IMR-90 (cell line): ENCODE measurements around the gene SMG1. TPM values are rescaled to one million over a fixed set of nuclear protein-coding genes. Genes with fewer than 3 reads are reported as not detected.
"Not testable (repeated sequence)": the region's sequence is repeated elsewhere in the genome, so short reads cannot be mapped to it uniquely, and the experiment has no call there.

Experiments
- ATAC-seq: fragments of 200-7000 bp; cut with Tn5 transposase; 2 replicates; pipeline ENCODE4 v1.9.1; 2020; ENCODE audit warnings: low read depth, mild to moderate bottlenecking, moderate library complexity
- BruUV-seq: library from RNA; stranded (reverse); fragments of 400-500 nt; replicated peaks from 2 replicates; lab custom pipeline; 2021; lab: Mats Ljungman, UMichigan
- CTCF ChIA-PET: fragments of 300-600 bp; formaldehyde crosslinking; extraction: SDS; loops from one replicate; lab custom pipeline; 2021; ENCODE audit warnings: antibody characterized with exemption; lab: Yijun Ruan, JAX
- POLR2A ChIA-PET: fragments of 300-600 bp; sonication (Branson Sonifier 250); formaldehyde crosslinking; loops from one replicate; lab custom pipeline; 2022; ENCODE audit warnings: antibody characterized with exemption; ENCODE audit not compliant: unreplicated experiment; lab: Charles Lee
- DNase-seq: peaks from one replicate; pipeline ENCODE4 v3.0.0; 2013
- H2AFZ ChIP-seq: replicated peaks from 2 replicates; pipeline ENCODE3; 2013; ENCODE audit warnings: low read length, mild to moderate bottlenecking; ENCODE audit not compliant: poor library complexity
- H2AK5ac ChIP-seq: 2 replicates; pipeline ENCODE4 v1.6.1; 2013; ENCODE audit warnings: low read depth, low read length, inconsistent platforms
- H2AK9ac ChIP-seq: replicated peaks from 2 replicates; pipeline ENCODE3; 2013; ENCODE audit warnings: mild to moderate bottlenecking, low read depth, low read length, moderate library complexity; ENCODE audit not compliant: poor library complexity
- H2BK120ac ChIP-seq: 2 replicates; pipeline ENCODE4 v1.6.1; 2013; ENCODE audit warnings: low read depth, low read length, inconsistent platforms
- H2BK15ac ChIP-seq: 3 replicates; pipeline ENCODE4 v1.6.1; 2013; ENCODE audit warnings: low read depth, low read length, inconsistent platforms
- H2BK20ac ChIP-seq: 2 replicates; pipeline ENCODE4 v1.6.1; 2013; ENCODE audit warnings: low read depth, mild to moderate bottlenecking, inconsistent platforms, low read length, moderate library complexity
- H2BK5ac ChIP-seq: 2 replicates; pipeline ENCODE4 v1.6.1; 2013; ENCODE audit warnings: mild to moderate bottlenecking, low read depth, low read length, inconsistent platforms; ENCODE audit not compliant: poor library complexity, severe bottlenecking
- H3K14ac ChIP-seq: replicated peaks from 2 replicates; pipeline ENCODE4 v1.6.1; 2013; ENCODE audit warnings: low read depth, low read length, inconsistent platforms
- H3K18ac ChIP-seq: 2 replicates; pipeline ENCODE4 v1.6.1; 2013; ENCODE audit warnings: low read depth, low read length, control low read depth
- H3K23ac ChIP-seq: 2 replicates; pipeline ENCODE4 v1.6.1; 2013; ENCODE audit warnings: low read depth, low read length, inconsistent platforms
- H3K27ac ChIP-seq: 2 replicates; pipeline ENCODE4 v1.5.1; 2013; ENCODE audit warnings: mild to moderate bottlenecking, control low read depth, low read length; ENCODE audit not compliant: insufficient read depth
- H3K27me3 ChIP-seq: 2 replicates; pipeline ENCODE4 v1.6.1; 2013; ENCODE audit warnings: low read length; ENCODE audit not compliant: control insufficient read depth, insufficient read depth
- H3K36me3 ChIP-seq: 2 replicates; pipeline ENCODE4 v1.6.1; 2013; ENCODE audit warnings: low read length, mixed read lengths; ENCODE audit not compliant: control insufficient read depth, insufficient read depth
- H3K4ac ChIP-seq: 2 replicates; pipeline ENCODE4 v1.6.1; 2013; ENCODE audit warnings: low read depth, low read length, inconsistent platforms
- H3K4me1 ChIP-seq: 2 replicates; pipeline ENCODE4 v1.6.1; 2013; ENCODE audit warnings: low read length, mixed read lengths; ENCODE audit not compliant: control insufficient read depth, insufficient read depth
- H3K4me2 ChIP-seq: 2 replicates; pipeline ENCODE4 v1.6.1; 2013; ENCODE audit warnings: low read depth, mild to moderate bottlenecking, control low read depth, low read length, moderate library complexity
- H3K4me3 ChIP-seq: 2 replicates; pipeline ENCODE4 v1.5.1; 2013; ENCODE audit warnings: low read depth, mild to moderate bottlenecking, control low read depth, low read length, moderate library complexity; ENCODE audit not compliant: insufficient read depth
- H3K56ac ChIP-seq: 2 replicates; pipeline ENCODE4 v1.6.1; 2013; ENCODE audit warnings: low read length, inconsistent platforms; ENCODE audit not compliant: insufficient read depth; ENCODE audit errors: extremely low read depth
- H3K79me1 ChIP-seq, 2 experiments: 2 replicates each; pipeline ENCODE4 v1.6.1; 2013; ENCODE audit warnings: low read length in 2 of 2, inconsistent platforms in 1 of 2, low read depth in 1 of 2
- H3K9ac ChIP-seq: 2 replicates; pipeline ENCODE4 v1.6.1; 2013; ENCODE audit warnings: low read depth, low read length, control low read depth
- H3K9me1 ChIP-seq: 2 replicates; pipeline ENCODE4 v1.6.1; 2013; ENCODE audit warnings: low read length, inconsistent platforms; ENCODE audit not compliant: insufficient read depth
- H3K9me3 ChIP-seq: 2 replicates; pipeline ENCODE4 v1.6.1; 2013; ENCODE audit warnings: low read length; ENCODE audit not compliant: control insufficient read depth, insufficient read depth
- H4K20me1 ChIP-seq: 2 replicates; pipeline ENCODE4 v1.6.1; 2013; ENCODE audit warnings: low read length, inconsistent platforms; ENCODE audit not compliant: insufficient read depth
- H4K5ac ChIP-seq: 2 replicates; pipeline ENCODE4 v1.6.1; 2013; ENCODE audit warnings: mild to moderate bottlenecking, low read depth, low read length, control low read depth
- H4K8ac ChIP-seq, 2 experiments: 2 replicates each; pipeline ENCODE4 v1.6.1; 2013; ENCODE audit warnings: low read depth in 2 of 2, low read length in 2 of 2, control low read depth in 1 of 2, inconsistent platforms in 1 of 2
- H4K91ac ChIP-seq: 2 replicates; pipeline ENCODE4 v1.6.1; 2013; ENCODE audit warnings: low read depth, low read length, inconsistent platforms; ENCODE audit not compliant: insufficient read depth
- MAZ ChIP-seq: IDR thresholded peaks from 2 replicates; pipeline ENCODE4 v1.6.1; 2012; ENCODE audit warnings: low read depth, mild to moderate bottlenecking, low read length, improper control_type of control experiment, moderate library complexity, borderline replicate concordance
- WGBS, 2 experiments: methylation state at CpG; one replicate each; pipeline versions ENCODE4 v1.1.5 to v1.1.7; 2013; ENCODE audit warnings: missing lambda C conversion rate in 2 of 2; ENCODE audit not compliant: insufficient read length in 1 of 2; ENCODE audit errors: extremely low coverage in 2 of 2; 5-methylcytosine and 5-hydroxymethylcytosine counted together
- dilution Hi-C: fragments of 300-500 bp; cut with HindIII; formaldehyde crosslinking; loops from one replicate; pipeline ENCODE4 v1.14.3; 2018; ENCODE audit warnings: low sequenced_read_pairs; ENCODE audit not compliant: unreplicated experiment
- in situ Hi-C: fragments of 300-500 bp; cut with MboI; formaldehyde crosslinking; loops from 3 replicates; pipeline ENCODE4 v1.14.3; 2019; ENCODE audit warnings: low sequenced_read_pairs, inconsistent platforms, mixed read lengths
- intact Hi-C: fragments of 100-400 bp; cut with micrococcal nuclease; formaldehyde crosslinking; loops from 2 replicates; pipeline ENCODE4 v1.10.0; 2022
- polyA plus RNA-seq, 3 experiments: library from polyadenylated mRNA; depleted of rRNA; stranded (reverse); fragments of >200 nt; gene quantifications; 2 replicates each; pipeline ENCODE4 v1.2.3, GENCODE V29; 2012; ENCODE audit warnings: low replicate concordance in 1 of 3
- total RNA-seq: library from RNA; depleted of rRNA; stranded (reverse); fragments of >200 nt; gene quantifications from 2 replicates; pipeline ENCODE4 v1.2.3, GENCODE V29; 2012

The SMG1 gene
- total and polyA plus RNA-seq, 2 of the 4 experiments (the other 2 are of a cell fraction) = 13.4 to 53.8 TPM

DNA sequence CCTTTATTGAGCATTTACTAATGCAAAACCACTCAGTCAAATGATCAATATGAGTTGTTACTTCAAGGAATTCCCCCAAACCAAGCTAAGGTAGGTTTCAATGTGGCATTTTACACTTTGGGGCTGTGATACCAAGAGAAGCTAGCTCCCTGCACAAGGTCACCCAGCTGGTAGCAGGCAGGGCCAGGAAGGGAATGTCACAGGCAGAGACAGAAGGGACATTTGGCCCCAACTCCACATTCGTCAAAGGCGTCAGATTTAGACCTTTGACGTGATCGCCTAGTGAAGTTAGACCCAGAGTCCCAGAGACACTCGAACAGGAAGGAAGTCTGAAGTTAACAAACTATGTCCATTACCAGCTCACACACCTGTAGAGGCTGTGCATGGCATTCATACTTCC, 5.5 kb upstream of the SMG1 start:
- no peak overlapping the region for H2AFZ ChIP-seq
- no peak for DNase-seq
- dilution Hi-C loops = no loop called here

DNA sequence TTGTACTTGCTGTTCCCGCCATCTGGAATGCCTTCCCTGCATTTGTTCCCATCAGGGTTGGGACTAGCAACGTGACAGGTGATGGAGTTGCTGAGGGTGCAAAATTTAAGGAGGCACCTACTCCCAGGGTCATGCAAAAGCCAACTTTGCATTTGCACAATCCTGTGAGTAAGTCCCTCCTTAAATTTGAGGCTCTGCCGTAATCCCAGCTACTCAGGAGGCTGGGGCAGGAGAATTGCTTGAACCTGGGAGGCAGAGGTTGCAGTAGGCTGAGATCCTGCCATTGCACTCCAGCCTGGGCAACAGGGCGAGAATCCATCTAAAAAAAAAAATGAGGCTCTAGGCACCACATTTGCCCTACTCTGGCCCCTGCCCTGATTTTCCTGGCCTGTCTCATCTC, 3.9 kb upstream of the SMG1 start:
- H2BK15ac ChIP-seq, H4K5ac ChIP-seq, H3K9me3 ChIP-seq, H3K79me1 ChIP-seq, H3K14ac ChIP-seq, H3K4ac ChIP-seq, H3K4me3 ChIP-seq, H2BK20ac ChIP-seq, H4K20me1 ChIP-seq, DNase-seq, H3K27me3 ChIP-seq, H3K4me2 ChIP-seq, H4K91ac ChIP-seq, BruUV-seq, H3K36me3 ChIP-seq, H3K9me1 ChIP-seq, dilution Hi-C loops, H3K56ac ChIP-seq, H3K23ac ChIP-seq, H2AK9ac ChIP-seq, ATAC-seq, H2BK120ac ChIP-seq, CTCF ChIA-PET, in situ Hi-C loops, intact Hi-C loops, H3K27ac ChIP-seq, H4K8ac ChIP-seq, H2AFZ ChIP-seq, POLR2A ChIA-PET, H2AK5ac ChIP-seq, H2BK5ac ChIP-seq, H3K4me1 ChIP-seq, H3K9ac ChIP-seq, H3K18ac ChIP-seq: not testable (repeated sequence)
- WGBS, 2 experiments = no CpG with 5 or more reads among the region's 4 CpGs

More for the DNA sequence above, 5.5 kb upstream of the SMG1 start:
- Histone ChIP-seq H2BK15ac (no peak overlapping the region), H4K91ac (no peak overlapping the region), H2BK5ac (no peak overlapping the region), H2AK5ac (no peak overlapping the region), H2BK20ac (no peak overlapping the region), H3K18ac (no peak overlapping the region), H3K9me1 (no peaks in the 10 kb centered on the region; the same call in 1 of the 2 replicates), H3K4me1 (no peaks in the 10 kb centered on the region), H3K23ac (no peak overlapping the region), H3K4me3 (no peak overlapping the region), H4K8ac (no peak overlapping the region), H3K9me3 (no peaks in the 10 kb centered on the region), H4K20me1 (no peaks in the 10 kb centered on the region), H3K27me3 (no peaks in the 10 kb centered on the region; the same call in 1 of the 2 replicates), H2BK120ac (no peak overlapping the region), H3K56ac (no peak overlapping the region), H3K4ac (no peak overlapping the region), H3K9ac (no peak overlapping the region), H4K5ac (no peak overlapping the region), H3K79me1 (no peaks in the 10 kb centered on the region), H3K27ac (no peak overlapping the region), H2AK9ac (no peak overlapping the region), H3K36me3 (no peaks in the 10 kb centered on the region), H3K14ac (no peak overlapping the region), H3K4me2 (no peak overlapping the region)
- no TSS peak for BruUV-seq
- intact Hi-C loops (no loop called here), in situ Hi-C loops (no loop called here)
- POLR2A ChIA-PET = no interaction called here
- CTCF ChIA-PET = interaction anchor here (0.8 kb wide), 1 partner anchor 9 kb away, joined by 3 read pairs; no protein-coding TSS in a partner anchor
- WGBS, 2 experiments = 39% methylated on average over 4 of the region's 5 CpGs; no CpG with 5 or more reads in 1 of the 2 experiments
- TF ChIP-seq MAZ = no peak
- no peak for ATAC-seq
